ENCODE measurements around the gene LRRC8D. TPM values are rescaled to one million over a fixed set of nuclear protein-coding genes. Genes with fewer than 3 reads are reported as not detected.

The LRRC8D gene
- total RNA-seq, 1 experiment from 2014 or later, result 19.6 TPM

- ATAC-seq (no peak), DNase-seq (no peak)
- Histone ChIP-seq H3K27me3 (ENCODE audit: low read length) (no peaks in the 10 kb centered on the region), H3K4me1 (ENCODE audit: insufficient read depth, low read length) (peaks cover 42% of the 10 kb centered on the region), H3K27ac (ENCODE audit: low read length) (no peak overlapping the region), H3K9me3 (ENCODE audit: low read length) (no peaks in the 10 kb centered on the region), H3F3A (ENCODE audit: low read length, unreplicated experiment) (no peaks in the 10 kb centered on the region), H3K4me3 (ENCODE audit: low read length) (no peak overlapping the region), H3K9ac (ENCODE audit: low read length) (no peak overlapping the region), H4K20me1 (ENCODE audit: low read length) (no peaks in the 10 kb centered on the region), H3K79me2 (ENCODE audit: low read length) (no peaks in the 10 kb centered on the region), H3K9me2 (replicated peaks; ENCODE audit: low read length) (no peaks in the 10 kb centered on the region), H3K4me2 (ENCODE audit: low read length) (no peak overlapping the region), H2AFZ (ENCODE audit: low read length) (no peak overlapping the region), H3K36me3 (ENCODE audit: low read depth, low read length) (no peaks in the 10 kb centered on the region)
- CTCF ChIA-PET, result no interaction called here
- intact Hi-C loops (cut with micrococcal nuclease), result loop anchor here (5.0 kb wide), 2 partner anchors 43 to 63 kb away; no protein-coding TSS in a partner anchor
- BruUV-seq (replicated peaks), result no TSS peak
- POLR2A ChIA-PET (ENCODE audit: unreplicated experiment), result no interaction called here
- TF ChIP-seq EZH2phosphoT487 (IDR thresholded peaks at IDR 0.05; ENCODE audit: borderline replicate concordance, low read length) (no peak), EZH2 (IDR thresholded peaks at IDR 0.05; ENCODE audit: low read length, unreplicated experiment) (no peak)
- TF ChIP-seq, protein P1, sequence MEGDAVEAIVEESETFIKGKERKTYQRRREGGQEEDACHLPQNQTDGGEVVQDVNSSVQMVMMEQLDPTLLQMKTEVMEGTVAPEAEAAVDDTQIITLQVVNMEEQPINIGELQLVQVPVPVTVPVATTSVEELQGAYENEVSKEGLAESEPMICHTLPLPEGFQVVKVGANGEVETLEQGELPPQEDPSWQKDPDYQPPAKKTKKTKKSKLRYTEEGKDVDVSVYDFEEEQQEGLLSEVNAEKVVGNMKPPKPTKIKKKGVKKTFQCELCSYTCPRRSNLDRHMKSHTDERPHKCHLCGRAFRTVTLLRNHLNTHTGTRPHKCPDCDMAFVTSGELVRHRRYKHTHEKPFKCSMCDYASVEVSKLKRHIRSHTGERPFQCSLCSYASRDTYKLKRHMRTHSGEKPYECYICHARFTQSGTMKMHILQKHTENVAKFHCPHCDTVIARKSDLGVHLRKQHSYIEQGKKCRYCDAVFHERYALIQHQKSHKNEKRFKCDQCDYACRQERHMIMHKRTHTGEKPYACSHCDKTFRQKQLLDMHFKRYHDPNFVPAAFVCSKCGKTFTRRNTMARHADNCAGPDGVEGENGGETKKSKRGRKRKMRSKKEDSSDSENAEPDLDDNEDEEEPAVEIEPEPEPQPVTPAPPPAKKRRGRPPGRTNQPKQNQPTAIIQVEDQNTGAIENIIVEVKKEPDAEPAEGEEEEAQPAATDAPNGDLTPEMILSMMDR (conservative IDR thresholded peaks at IDR 0.05; ENCODE audit: low read depth, low read length), result no peak
These were observed 129.3 kb downstream of the LRRC8D start for GRCh38 chr1:89949991-89950624.

DNA sequence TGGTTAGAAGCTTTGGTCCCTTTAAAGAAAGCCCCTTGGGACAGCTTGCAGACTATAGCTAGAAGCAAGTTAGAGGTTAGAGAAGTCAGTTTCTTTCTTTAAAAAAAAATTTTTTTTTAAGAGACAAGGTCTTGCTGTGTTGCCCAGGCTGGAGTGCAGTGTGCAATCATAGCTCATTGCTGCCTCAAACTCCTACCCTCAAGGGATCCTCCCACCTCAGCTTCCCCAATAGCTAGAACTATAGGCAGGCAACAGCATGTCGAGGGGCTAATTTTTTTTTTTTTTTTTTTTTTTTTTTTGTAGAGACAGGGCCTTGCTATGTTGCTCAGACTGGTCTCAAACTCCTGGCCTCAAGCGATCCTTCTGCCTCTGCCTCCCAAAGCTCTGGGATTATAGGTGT, 129.9 kb downstream of the LRRC8D start:
- Histone ChIP-seq H3K9me3 (ENCODE audit: low read length) (no peaks in the 10 kb centered on the region), H3K4me2 (ENCODE audit: low read length) (no peak overlapping the region), H3K27ac (ENCODE audit: low read length) (no peak overlapping the region), H3K79me2 (ENCODE audit: low read length) (no peaks in the 10 kb centered on the region), H4K20me1 (ENCODE audit: low read length) (no peaks in the 10 kb centered on the region), H2AFZ (ENCODE audit: low read length) (no peak overlapping the region), H3K36me3 (ENCODE audit: low read depth, low read length) (no peaks in the 10 kb centered on the region), H3K9me2 (replicated peaks; ENCODE audit: low read length) (no peaks in the 10 kb centered on the region), H3F3A (ENCODE audit: low read length, unreplicated experiment) (no peaks in the 10 kb centered on the region), H3K4me1 (ENCODE audit: insufficient read depth, low read length) (peaks cover 37% of the 10 kb centered on the region), H3K27me3 (ENCODE audit: low read length) (no peaks in the 10 kb centered on the region), H3K9ac (ENCODE audit: low read length) (no peak overlapping the region), H3K4me3 (ENCODE audit: low read length) (no peak overlapping the region)
- ATAC-seq (no peak), DNase-seq (no peak)
- intact Hi-C loops (cut with micrococcal nuclease), result loop anchor here (5.0 kb wide), 2 partner anchors 43 to 63 kb away; no protein-coding TSS in a partner anchor
- no TSS peak for BruUV-seq (replicated peaks)
- CTCF ChIA-PET, result no interaction called here
- no peak for TF ChIP-seq EZH2 (IDR thresholded peaks at IDR 0.05; ENCODE audit: low read length, unreplicated experiment)
- TF ChIP-seq EZH2phosphoT487 (IDR thresholded peaks at IDR 0.05; ENCODE audit: borderline replicate concordance, low read length), result no peak
- TF ChIP-seq, protein P1 (conservative IDR thresholded peaks at IDR 0.05; ENCODE audit: low read depth, low read length), result no peak
- POLR2A ChIA-PET (ENCODE audit: unreplicated experiment), result no interaction called here
